Measurements from ENCODE around the gene CCR5AS.
A peak's percentile ranks its signal among the peaks of the same experiment; 100 is the strongest.

CCR5AS gene

GRCh38 chr3:46395766-46396530 lies 10.9 kb downstream of the CCR5AS start:
- 0 out of 2 replicates have a peak, but pooled peaks cover 5% of the 10 kb centered on the region for H3K36me3 Mint-ChIP-seq
- POLR2A ChIA-PET = no interaction called here
- peaks cover 15% of the 10 kb centered on the region for H3K27me3 Mint-ChIP-seq (ENCODE audit: low read depth)
- H3K4me3 Mint-ChIP-seq = no peak overlapping the region
- no peak for TF ChIP-seq ZNF425 (CRISPR knock-in tag; conservative IDR thresholded peaks at IDR 0.05)
- TF ChIP-seq TP53 (CRISPR knock-in tag; IDR thresholded peaks at IDR 0.05) = no peak
- no peak for TF ChIP-seq HMGXB4 (CRISPR knock-in tag; IDR thresholded peaks at IDR 0.05)
- no peak for TF ChIP-seq ZBTB43 (CRISPR knock-in tag; IDR thresholded peaks at IDR 0.05)
- TF ChIP-seq FOXP1 (CRISPR knock-in tag; IDR thresholded peaks at IDR 0.05; ENCODE audit: borderline replicate concordance) = no peak
- no peak for TF ChIP-seq USF2 (CRISPR knock-in tag; IDR thresholded peaks at IDR 0.05)
- TF ChIP-seq MAX (CRISPR knock-in tag; IDR thresholded peaks at IDR 0.05) = no peak
- no peak for TF ChIP-seq ESRRA (CRISPR knock-in tag; IDR thresholded peaks at IDR 0.05; ENCODE audit: borderline replicate concordance)
- no peak for TF ChIP-seq MXD4 (CRISPR knock-in tag; IDR thresholded peaks at IDR 0.05; ENCODE audit: borderline replicate concordance)
- peaks cover 34% of the 10 kb centered on the region for H3K4me1 Mint-ChIP-seq
- no peak for DNase-seq (ENCODE audit: low spot score)
- CTCF ChIA-PET = interaction anchor here (0.6 to 1.1 kb wide), 6 partner anchors 12 to 54 kb away, joined by 3 to 6 read pairs (median 4); no protein-coding TSS in a partner anchor
- H3K27ac Mint-ChIP-seq = no peak overlapping the region
- H3K9me3 Mint-ChIP-seq = peaks cover 18% of the 10 kb centered on the region
- ATAC-seq = no peak

GRCh38 chr3:46395210-46395661 lies 11.6 kb downstream of the CCR5AS start:
- TF ChIP-seq ZNF396 (CRISPR knock-in tag; IDR thresholded peaks at IDR 0.05; ENCODE audit: borderline replicate concordance) (no peak), ARID4B (CRISPR knock-in tag; IDR thresholded peaks at IDR 0.05; ENCODE audit: borderline replicate concordance) (no peak), USF2 (CRISPR knock-in tag; IDR thresholded peaks at IDR 0.05) (no peak), IRF1 (CRISPR knock-in tag; IDR thresholded peaks at IDR 0.05) (no peak), ATF3 (CRISPR knock-in tag; conservative IDR thresholded peaks at IDR 0.05) (no peak)
- H3K27me3 Mint-ChIP-seq (ENCODE audit: low read depth) = peaks cover 15% of the 10 kb centered on the region
- H3K4me3 Mint-ChIP-seq = no peak overlapping the region
- H3K9me3 Mint-ChIP-seq = peaks cover 18% of the 10 kb centered on the region
- ATAC-seq = peak; percentile 72
- H3K27ac Mint-ChIP-seq = no peak overlapping the region
- H3K36me3 Mint-ChIP-seq = 0 out of 2 replicates have a peak, but pooled peaks cover 5% of the 10 kb centered on the region
- ChIA-PET POLR2A (no interaction called here), CTCF (interaction anchor here (0.6 to 2.1 kb wide), 8 partner anchors 11 to 187 kb away, joined by 3 to 6 read pairs (median 4); partner anchors contain the start of gene CCR1)
- DNase-seq (ENCODE audit: low spot score) = peak; percentile 22
- peaks cover 34% of the 10 kb centered on the region for H3K4me1 Mint-ChIP-seq
